K562 (cell line): ENCODE data around the gene LRRC49.
"Not testable (repeated sequence)": the region's sequence is repeated elsewhere in the genome, so short reads cannot be mapped to it uniquely, and the experiment has no call there.

Experiments
- HDAC8 ChIP-seq: fragments of 450-650 bp; IDR thresholded peaks from 2 replicates; pipeline ENCODE4 v1.6.1; 2016; ENCODE audit warnings: mild to moderate bottlenecking, missing genetic modification characterization, moderate library complexity, missing compliant biosample characterization
- SAP30 ChIP-seq: fragments of 200-600 bp; sonication (generic); IDR thresholded peaks from 2 replicates; pipeline ENCODE4 v1.6.1; 2012; ENCODE audit warnings: borderline replicate concordance, low read depth, mild to moderate bottlenecking, moderate library complexity, low read length, control low read depth, inconsistent platforms; ENCODE audit not compliant: insufficient read depth, poor library complexity, severe bottlenecking
- SIN3A ChIP-seq, 2 experiments: fragments of 150-350 bp in 1 of 2; IDR thresholded peaks; 2 replicates each; pipeline ENCODE4 v1.6.1; 2011 to 2016; ENCODE audit warnings: borderline replicate concordance in 2 of 2, low read depth in 2 of 2, low read length in 2 of 2, mild to moderate bottlenecking in 2 of 2, moderate library complexity in 2 of 2; ENCODE audit not compliant: control insufficient read depth in 1 of 2
- TBP ChIP-seq: optimal IDR thresholded peaks from 2 replicates; pipeline ENCODE3; 2011; ENCODE audit warnings: low read depth, low read length, improper control_type of control experiment
- ZNF408 ChIP-seq: fragments of 250-450 bp; sonication (Bioruptor Pico); IDR thresholded peaks from 2 replicates; pipeline ENCODE4 v1.4.0; 2020; ENCODE audit warnings: low read depth, mild to moderate bottlenecking, moderate library complexity
- TF ChIP-seq, protein P1 (sequence below), 3 experiments: IDR thresholded peaks in 2 of 3; conservative IDR thresholded peaks in 1 of 3; 2 replicates each; pipeline ENCODE4 v1.5.1; 2011 to 2012; ENCODE audit warnings: low read length in 3 of 3, mild to moderate bottlenecking in 3 of 3, control low read depth in 2 of 3, improper control_type of control experiment in 1 of 3, inconsistent platforms in 1 of 3, low read depth in 1 of 3, mixed read lengths in 1 of 3, moderate library complexity in 1 of 3; ENCODE audit not compliant: insufficient read depth in 2 of 3
- TF ChIP-seq, protein P2 (sequence below): fragments of 450-650 bp; IDR thresholded peaks from 2 replicates; pipeline ENCODE4 v1.6.1; 2018; ENCODE audit not compliant: partially characterized antibody
- TF ChIP-seq, protein P3 (sequence below): fragments of 250-450 bp; sonication (Bioruptor Pico); IDR thresholded peaks from 2 replicates; pipeline ENCODE4 v1.8.0; 2021; ENCODE audit warnings: mild to moderate bottlenecking, moderate library complexity
- TF ChIP-seq, protein P4 (sequence below), 2 experiments: fragments of 450-650 bp in 1 of 2; sonication (generic) in 1 of 2; formaldehyde crosslinking in 1 of 2; IDR thresholded peaks in 1 of 2; conservative IDR thresholded peaks in 1 of 2; 2 replicates each; pipeline versions ENCODE4 v1.6.1 to v1.8.1; 2016 to 2023; ENCODE audit warnings: mild to moderate bottlenecking in 2 of 2, moderate library complexity in 2 of 2, inconsistent platforms in 1 of 2, missing genetic modification reagents in 1 of 2

DNA sequence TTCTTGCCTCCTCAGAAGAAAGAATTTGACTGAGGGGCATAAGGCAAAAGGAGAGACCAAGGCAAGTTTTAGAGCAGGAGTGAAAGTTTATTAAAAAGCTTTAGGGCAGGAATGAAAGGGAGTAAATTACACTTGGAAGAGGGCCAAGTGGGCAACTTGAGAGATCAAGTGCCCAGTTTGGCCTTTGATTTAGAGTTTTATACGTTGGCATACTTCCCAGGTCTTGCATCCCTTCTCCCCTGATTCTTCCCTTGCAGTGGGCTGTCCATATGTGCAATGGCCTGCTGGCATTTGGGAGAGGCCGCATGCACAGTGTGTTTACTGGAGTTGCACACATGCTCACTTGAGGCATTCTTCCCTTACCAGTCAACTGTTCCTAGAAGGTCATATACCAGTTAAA, 50.7 kb downstream of the LRRC49 start:
- TF ChIP-seq, protein P1, sequence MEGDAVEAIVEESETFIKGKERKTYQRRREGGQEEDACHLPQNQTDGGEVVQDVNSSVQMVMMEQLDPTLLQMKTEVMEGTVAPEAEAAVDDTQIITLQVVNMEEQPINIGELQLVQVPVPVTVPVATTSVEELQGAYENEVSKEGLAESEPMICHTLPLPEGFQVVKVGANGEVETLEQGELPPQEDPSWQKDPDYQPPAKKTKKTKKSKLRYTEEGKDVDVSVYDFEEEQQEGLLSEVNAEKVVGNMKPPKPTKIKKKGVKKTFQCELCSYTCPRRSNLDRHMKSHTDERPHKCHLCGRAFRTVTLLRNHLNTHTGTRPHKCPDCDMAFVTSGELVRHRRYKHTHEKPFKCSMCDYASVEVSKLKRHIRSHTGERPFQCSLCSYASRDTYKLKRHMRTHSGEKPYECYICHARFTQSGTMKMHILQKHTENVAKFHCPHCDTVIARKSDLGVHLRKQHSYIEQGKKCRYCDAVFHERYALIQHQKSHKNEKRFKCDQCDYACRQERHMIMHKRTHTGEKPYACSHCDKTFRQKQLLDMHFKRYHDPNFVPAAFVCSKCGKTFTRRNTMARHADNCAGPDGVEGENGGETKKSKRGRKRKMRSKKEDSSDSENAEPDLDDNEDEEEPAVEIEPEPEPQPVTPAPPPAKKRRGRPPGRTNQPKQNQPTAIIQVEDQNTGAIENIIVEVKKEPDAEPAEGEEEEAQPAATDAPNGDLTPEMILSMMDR (IDR thresholded peaks at IDR 0.05 in 2 of 3, conservative IDR thresholded peaks at IDR 0.05 in 1 of 3; ENCODE audit: insufficient read depth in 2 of 3, low read depth in 1 of 3, low read length in 3 of 3) = not testable (repeated sequence)
- TF ChIP-seq, protein P2, sequence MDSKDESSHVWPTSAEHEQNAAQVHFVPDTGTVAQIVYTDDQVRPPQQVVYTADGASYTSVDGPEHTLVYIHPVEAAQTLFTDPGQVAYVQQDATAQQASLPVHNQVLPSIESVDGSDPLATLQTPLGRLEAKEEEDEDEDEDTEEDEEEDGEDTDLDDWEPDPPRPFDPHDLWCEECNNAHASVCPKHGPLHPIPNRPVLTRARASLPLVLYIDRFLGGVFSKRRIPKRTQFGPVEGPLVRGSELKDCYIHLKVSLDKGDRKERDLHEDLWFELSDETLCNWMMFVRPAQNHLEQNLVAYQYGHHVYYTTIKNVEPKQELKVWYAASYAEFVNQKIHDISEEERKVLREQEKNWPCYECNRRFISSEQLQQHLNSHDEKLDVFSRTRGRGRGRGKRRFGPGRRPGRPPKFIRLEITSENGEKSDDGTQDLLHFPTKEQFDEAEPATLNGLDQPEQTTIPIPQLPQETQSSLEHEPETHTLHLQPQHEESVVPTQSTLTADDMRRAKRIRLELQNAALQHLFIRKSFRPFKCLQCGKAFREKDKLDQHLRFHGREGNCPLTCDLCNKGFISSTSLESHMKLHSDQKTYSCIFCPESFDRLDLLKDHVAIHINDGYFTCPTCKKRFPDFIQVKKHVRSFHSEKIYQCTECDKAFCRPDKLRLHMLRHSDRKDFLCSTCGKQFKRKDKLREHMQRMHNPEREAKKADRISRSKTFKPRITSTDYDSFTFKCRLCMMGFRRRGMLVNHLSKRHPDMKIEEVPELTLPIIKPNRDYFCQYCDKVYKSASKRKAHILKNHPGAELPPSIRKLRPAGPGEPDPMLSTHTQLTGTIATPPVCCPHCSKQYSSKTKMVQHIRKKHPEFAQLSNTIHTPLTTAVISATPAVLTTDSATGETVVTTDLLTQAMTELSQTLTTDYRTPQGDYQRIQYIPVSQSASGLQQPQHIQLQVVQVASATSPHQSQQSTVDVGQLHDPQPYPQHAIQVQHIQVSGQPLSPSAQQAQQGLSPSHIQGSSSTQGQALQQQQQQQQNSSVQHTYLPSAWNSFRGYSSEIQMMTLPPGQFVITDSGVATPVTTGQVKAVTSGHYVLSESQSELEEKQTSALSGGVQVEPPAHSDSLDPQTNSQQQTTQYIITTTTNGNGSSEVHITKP = not testable (repeated sequence)
- not testable (repeated sequence) for TF ChIP-seq HDAC8 (tag); SAP30; SIN3A (IDR thresholded peaks at IDR 0.05; ENCODE audit: borderline replicate concordance in 2 of 2, control insufficient read depth in 1 of 2, low read depth in 2 of 2, low read length in 2 of 2); TBP; ZNF408 (CRISPR knock-in tag)
- TF ChIP-seq, protein P3, sequence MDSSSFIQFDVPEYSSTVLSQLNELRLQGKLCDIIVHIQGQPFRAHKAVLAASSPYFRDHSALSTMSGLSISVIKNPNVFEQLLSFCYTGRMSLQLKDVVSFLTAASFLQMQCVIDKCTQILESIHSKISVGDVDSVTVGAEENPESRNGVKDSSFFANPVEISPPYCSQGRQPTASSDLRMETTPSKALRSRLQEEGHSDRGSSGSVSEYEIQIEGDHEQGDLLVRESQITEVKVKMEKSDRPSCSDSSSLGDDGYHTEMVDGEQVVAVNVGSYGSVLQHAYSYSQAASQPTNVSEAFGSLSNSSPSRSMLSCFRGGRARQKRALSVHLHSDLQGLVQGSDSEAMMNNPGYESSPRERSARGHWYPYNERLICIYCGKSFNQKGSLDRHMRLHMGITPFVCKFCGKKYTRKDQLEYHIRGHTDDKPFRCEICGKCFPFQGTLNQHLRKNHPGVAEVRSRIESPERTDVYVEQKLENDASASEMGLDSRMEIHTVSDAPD (CRISPR knock-in tag) = not testable (repeated sequence)
- TF ChIP-seq, protein P4, sequence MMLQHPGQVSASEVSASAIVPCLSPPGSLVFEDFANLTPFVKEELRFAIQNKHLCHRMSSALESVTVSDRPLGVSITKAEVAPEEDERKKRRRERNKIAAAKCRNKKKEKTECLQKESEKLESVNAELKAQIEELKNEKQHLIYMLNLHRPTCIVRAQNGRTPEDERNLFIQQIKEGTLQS (IDR thresholded peaks at IDR 0.05) = not testable (repeated sequence)
- TF ChIP-seq, protein P4 (CRISPR knock-in tag; conservative IDR thresholded peaks at IDR 0.05) = not testable (repeated sequence)
